DND-41 (cell line): ENCODE measurements around the gene RASA2.

ENCODE experiments used
- ATAC-seq: fragments of 200-7000 bp; cut with Tn5 transposase; 3 replicates; pipeline ENCODE4 v1.9.1; 2021; ENCODE audit warnings: low read depth; ENCODE audit not compliant: insufficient read depth
- DNase-seq: peaks from one replicate; pipeline ENCODE4 v3.0.0-alpha.2; 2020
- H2AFZ ChIP-seq: 2 replicates; pipeline ENCODE4 v1.6.0; 2012; ENCODE audit warnings: low read depth, low read length
- H3K27ac ChIP-seq: 2 replicates; pipeline ENCODE4 v1.5.1; 2012; ENCODE audit warnings: low read length, inconsistent platforms
- H3K27me3 ChIP-seq: fragments of 200-600 bp; sonication (generic); 2 replicates; pipeline ENCODE4 v1.6.0; 2012; ENCODE audit warnings: low read length, mild to moderate bottlenecking, inconsistent platforms; ENCODE audit not compliant: insufficient read depth, poor library complexity
- H3K36me3 ChIP-seq: 2 replicates; pipeline ENCODE4 v1.5.1; 2012; ENCODE audit warnings: low read length, inconsistent platforms; ENCODE audit not compliant: insufficient read depth
- H3K4me1 ChIP-seq: 2 replicates; pipeline ENCODE4 v1.5.1; 2012; ENCODE audit warnings: mild to moderate bottlenecking, low read length; ENCODE audit not compliant: insufficient read depth
- H3K4me2 ChIP-seq: 2 replicates; pipeline ENCODE4 v1.6.0; 2012; ENCODE audit warnings: mild to moderate bottlenecking, moderate library complexity, low read length, inconsistent platforms; ENCODE audit not compliant: insufficient read depth
- H3K4me3 ChIP-seq, 2 experiments: fragments of 200-600 bp in 1 of 2; shearing (Covaris generic) in 1 of 2; 2 replicates each; pipeline ENCODE4 v1.5.1; 2012 to 2016; ENCODE audit warnings: inconsistent platforms in 2 of 2, low read length in 2 of 2, mild to moderate bottlenecking in 2 of 2, low read depth in 1 of 2, moderate library complexity in 1 of 2
- H3K79me2 ChIP-seq: 2 replicates; pipeline ENCODE4 v1.6.0; 2012; ENCODE audit warnings: low read length, inconsistent platforms; ENCODE audit not compliant: insufficient read depth
- H3K9ac ChIP-seq: 2 replicates; pipeline ENCODE4 v1.6.0; 2012; ENCODE audit warnings: low read depth, mild to moderate bottlenecking, inconsistent platforms, low read length, moderate library complexity
- H3K9me3 ChIP-seq: 2 replicates; pipeline ENCODE4 v1.5.1; 2012; ENCODE audit warnings: low read length, moderate library complexity, mild to moderate bottlenecking, inconsistent platforms; ENCODE audit not compliant: insufficient read depth, severe bottlenecking
- H4K20me1 ChIP-seq: 2 replicates; pipeline ENCODE4 v1.6.0; 2012; ENCODE audit warnings: low read length; ENCODE audit not compliant: insufficient read depth
- CTCF ChIP-seq: IDR thresholded peaks from 2 replicates; pipeline ENCODE4 v1.5.1; 2012; ENCODE audit warnings: borderline replicate concordance, low read length, moderate library complexity, mild to moderate bottlenecking; ENCODE audit not compliant: poor library complexity, severe bottlenecking; ENCODE audit errors: extremely low read depth
- EZH2 ChIP-seq: IDR thresholded peaks from 3 replicates; pipeline ENCODE4 v1.6.1; 2012; ENCODE audit warnings: borderline replicate concordance, low read depth, mild to moderate bottlenecking, moderate library complexity, low read length, inconsistent platforms; ENCODE audit not compliant: severe bottlenecking

RASA2 gene

GRCh38 chr3:141441381-141442364 lies 45.2 kb upstream of the RASA2 start:
- Histone ChIP-seq H3K4me2 (no peak overlapping the region), H3K79me2 (no peaks in the 10 kb centered on the region), H3K4me3 (no peak overlapping the region), H4K20me1 (no peaks in the 10 kb centered on the region), H3K36me3 (no peaks in the 10 kb centered on the region), H3K4me1 (no peaks in the 10 kb centered on the region; the same call in 1 of the 2 replicates), H2AFZ (peak overlapping the region; percentile 1), H3K27ac (no peak overlapping the region), H3K27me3 (no peaks in the 10 kb centered on the region), H3K9me3 (no peaks in the 10 kb centered on the region), H3K9ac (no peak overlapping the region)
- peak; percentile 97 for ATAC-seq
- peak; percentile 62 for DNase-seq
- TF ChIP-seq CTCF (peak; percentile 74), EZH2 (no peak)

- ATAC-seq, result no peak
- no peak overlapping the region for H3K4me2 ChIP-seq
- TF ChIP-seq EZH2, result no peak
- no peak for TF ChIP-seq CTCF
- no peaks in the 10 kb centered on the region; the same call in 1 of the 2 replicates for H3K4me1 ChIP-seq
- no peaks in the 10 kb centered on the region for H3K79me2 ChIP-seq
- no peaks in the 10 kb centered on the region for H3K9me3 ChIP-seq
- no peak overlapping the region for H3K27ac ChIP-seq
- no peaks in the 10 kb centered on the region for H3K27me3 ChIP-seq
- no peaks in the 10 kb centered on the region for H3K36me3 ChIP-seq
- no peak for DNase-seq
- no peaks in the 10 kb centered on the region for H4K20me1 ChIP-seq
- H2AFZ ChIP-seq, result no peak overlapping the region
- no peak overlapping the region for H3K4me3 ChIP-seq
- H3K9ac ChIP-seq, result no peak overlapping the region
Observed at GRCh38 chr3:141442446-141442845, 44.4 kb upstream of the RASA2 start.

GRCh38 chr3:141442914-141443313 lies 43.9 kb upstream of the RASA2 start:
- Histone ChIP-seq H3K27me3 (no peaks in the 10 kb centered on the region), H2AFZ (no peak overlapping the region), H3K4me1 (no peaks in the 10 kb centered on the region; the same call in 1 of the 2 replicates), H3K79me2 (no peaks in the 10 kb centered on the region), H3K4me2 (no peak overlapping the region), H3K27ac (no peak overlapping the region), H3K36me3 (no peaks in the 10 kb centered on the region), H4K20me1 (no peaks in the 10 kb centered on the region), H3K9ac (no peak overlapping the region), H3K4me3 (no peak overlapping the region), H3K9me3 (no peaks in the 10 kb centered on the region)
- ATAC-seq, result no peak
- no peak for TF ChIP-seq EZH2
- TF ChIP-seq CTCF, result no peak
- no peak for DNase-seq
